WTC11 (cell line): Measurements from ENCODE around the gene ARID4B. TPM values are rescaled to one million over a fixed set of nuclear protein-coding genes. Genes with fewer than 3 reads are reported as not detected.

Experiments used
- ATAC-seq: fragments of 200-7000 bp; cut with Tn5 transposase; 2 replicates; pipeline ENCODE4 v1.10.0; 2021; ENCODE audit warnings: mild to moderate bottlenecking, moderate library complexity
- CTCF ChIA-PET: fragments of 300-600 bp; sonication (Branson Sonifier 250); formaldehyde crosslinking; loops from one replicate; lab custom pipeline; 2021; ENCODE audit warnings: antibody characterized with exemption; lab: Charles Lee
- POLR2A ChIA-PET: fragments of 350-600 bp; sonication (Branson Sonifier 250); formaldehyde crosslinking; loops from one replicate; lab custom pipeline; 2021; ENCODE audit warnings: antibody characterized with exemption; lab: Charles Lee
- DNase-seq: peaks from one replicate; pipeline ENCODE4 v3.0.0; 2021; ENCODE audit warnings: low spot score
- H3K27ac Mint-ChIP-seq: 2 replicates; pipeline ENCODE4 v1.8.0; 2021; ENCODE audit warnings: mixed read lengths
- H3K27me3 Mint-ChIP-seq: 2 replicates; pipeline ENCODE4 v1.8.0; 2021; ENCODE audit warnings: low read depth, mild to moderate bottlenecking, moderate library complexity, mixed read lengths
- H3K36me3 Mint-ChIP-seq: 2 replicates; pipeline ENCODE4 v1.8.0; 2021; ENCODE audit warnings: mixed read lengths
- H3K4me1 Mint-ChIP-seq: 2 replicates; pipeline ENCODE4 v1.8.0; 2022; ENCODE audit warnings: mixed read lengths
- H3K4me3 Mint-ChIP-seq: 2 replicates; pipeline ENCODE4 v1.8.0; 2021; ENCODE audit warnings: mild to moderate bottlenecking, moderate library complexity, mixed read lengths
- H3K9me3 Mint-ChIP-seq: 2 replicates; pipeline ENCODE4 v1.8.0; 2021; ENCODE audit warnings: mixed read lengths
- CREM ChIP-seq: sonication (generic); formaldehyde crosslinking; IDR thresholded peaks from 2 replicates; pipeline ENCODE4 v1.8.1; 2022; ENCODE audit warnings: mild to moderate bottlenecking, missing genetic modification reagents, moderate library complexity
- ETV6 ChIP-seq: sonication (generic); formaldehyde crosslinking; IDR thresholded peaks from 2 replicates; pipeline ENCODE4 v1.8.1; 2022; ENCODE audit warnings: mild to moderate bottlenecking, missing genetic modification reagents
- FOXP1 ChIP-seq: sonication (generic); formaldehyde crosslinking; IDR thresholded peaks from 2 replicates; pipeline ENCODE4 v1.8.0; 2022; ENCODE audit warnings: missing genetic modification reagents, mild to moderate bottlenecking, moderate library complexity, borderline replicate concordance
- GRHL2 ChIP-seq: fragments of 250-450 bp; sonication (Bioruptor Pico); IDR thresholded peaks from 2 replicates; pipeline ENCODE4 v1.8.0; 2022; ENCODE audit warnings: mild to moderate bottlenecking, moderate library complexity; ENCODE audit not compliant: insufficient replicate concordance, severe bottlenecking
- JUN ChIP-seq: sonication (generic); formaldehyde crosslinking; IDR thresholded peaks from 2 replicates; pipeline ENCODE4 v1.8.0; 2023; ENCODE audit warnings: mild to moderate bottlenecking, missing genetic modification reagents
- NFATC4 ChIP-seq: fragments of 250-450 bp; sonication (Bioruptor Pico); IDR thresholded peaks from 2 replicates; pipeline ENCODE4 v1.9.0; 2021; ENCODE audit warnings: mild to moderate bottlenecking
- NR1H2 ChIP-seq: sonication (generic); formaldehyde crosslinking; IDR thresholded peaks from 2 replicates; pipeline ENCODE4 v1.9.0; 2021; ENCODE audit warnings: mild to moderate bottlenecking, moderate library complexity, missing genetic modification reagents
- NR2C2 ChIP-seq: sonication (generic); formaldehyde crosslinking; IDR thresholded peaks from 2 replicates; pipeline ENCODE4 v1.8.0; 2022; ENCODE audit warnings: mild to moderate bottlenecking, missing genetic modification reagents
- RORB ChIP-seq: fragments of 250-450 bp; sonication (Bioruptor Pico); IDR thresholded peaks from 2 replicates; pipeline ENCODE4 v1.9.0; 2021; ENCODE audit warnings: mild to moderate bottlenecking
- SMAD4 ChIP-seq: sonication (generic); formaldehyde crosslinking; IDR thresholded peaks from 2 replicates; pipeline ENCODE4 v1.8.0; 2022; ENCODE audit warnings: mild to moderate bottlenecking, missing genetic modification reagents
- SOX15 ChIP-seq: fragments of 250-450 bp; sonication (Bioruptor Pico); IDR thresholded peaks from 2 replicates; pipeline ENCODE4 v1.9.0; 2021; ENCODE audit warnings: mild to moderate bottlenecking
- SP1 ChIP-seq: sonication (generic); formaldehyde crosslinking; conservative IDR thresholded peaks from 2 replicates; pipeline ENCODE4 v1.8.1; 2022; ENCODE audit warnings: missing genetic modification reagents
- ZNF232 ChIP-seq: sonication (generic); formaldehyde crosslinking; IDR thresholded peaks from 2 replicates; pipeline ENCODE4 v1.8.0; 2022; ENCODE audit warnings: mild to moderate bottlenecking, missing genetic modification reagents
- ZNF263 ChIP-seq: sonication (generic); formaldehyde crosslinking; IDR thresholded peaks from 2 replicates; pipeline ENCODE4 v1.8.1; 2022; ENCODE audit warnings: low read depth, mild to moderate bottlenecking, moderate library complexity, missing genetic modification reagents
- total RNA-seq: library from RNA; stranded (reverse); gene quantifications from 3 replicates; pipeline ENCODE4 v1.2.3, GENCODE V29; 2021
- TF ChIP-seq, protein P1 (sequence below): fragments of 250-450 bp; sonication (Bioruptor Pico); IDR thresholded peaks from 2 replicates; pipeline ENCODE4 v1.9.0; 2021; ENCODE audit warnings: mild to moderate bottlenecking
- TF ChIP-seq, protein P2 (sequence below): sonication (generic); formaldehyde crosslinking; conservative IDR thresholded peaks from 2 replicates; pipeline ENCODE4 v1.8.1; 2022; ENCODE audit warnings: mild to moderate bottlenecking, missing genetic modification reagents
- TF ChIP-seq, protein P3 (sequence below): sonication (generic); formaldehyde crosslinking; IDR thresholded peaks from 2 replicates; pipeline ENCODE4 v1.8.1; 2023; ENCODE audit warnings: mild to moderate bottlenecking, missing genetic modification reagents
- TF ChIP-seq, protein P4 (sequence below): sonication (generic); formaldehyde crosslinking; IDR thresholded peaks from 2 replicates; pipeline ENCODE4 v1.8.0; 2023; ENCODE audit warnings: missing genetic modification reagents
- TF ChIP-seq, protein P5 (sequence below): sonication (generic); formaldehyde crosslinking; IDR thresholded peaks from 2 replicates; pipeline ENCODE4 v1.8.1; 2023; ENCODE audit warnings: mild to moderate bottlenecking, missing genetic modification reagents, borderline replicate concordance
- TF ChIP-seq, protein P6 (sequence below): sonication (generic); formaldehyde crosslinking; IDR thresholded peaks from 2 replicates; pipeline ENCODE4 v1.8.1; 2022; ENCODE audit warnings: low read depth, mild to moderate bottlenecking, moderate library complexity, missing genetic modification reagents, borderline replicate concordance
- TF ChIP-seq, protein P7 (sequence below): sonication (generic); formaldehyde crosslinking; IDR thresholded peaks from 2 replicates; pipeline ENCODE4 v1.8.0; 2022; ENCODE audit warnings: missing genetic modification reagents

ARID4B gene
- total RNA-seq, 1 experiment from 2014 or later: 35.7 TPM

DNA sequence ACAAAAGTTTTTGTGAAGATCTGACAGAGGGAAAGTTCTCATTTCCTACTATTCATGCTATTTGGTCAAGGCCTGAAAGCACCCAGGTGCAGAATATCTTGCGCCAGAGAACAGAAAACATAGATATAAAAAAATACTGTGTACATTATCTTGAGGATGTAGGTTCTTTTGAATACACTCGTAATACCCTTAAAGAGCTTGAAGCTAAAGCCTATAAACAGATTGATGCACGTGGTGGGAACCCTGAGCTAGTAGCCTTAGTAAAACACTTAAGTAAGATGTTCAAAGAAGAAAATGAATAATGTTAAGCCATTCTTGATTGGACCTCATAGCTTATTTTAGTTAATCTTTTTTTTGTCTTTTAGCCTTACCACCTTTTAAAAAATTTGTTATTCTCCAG lies 14.5 kb upstream of the ARID4B start (continued):
- TF ChIP-seq NR2C2 (CRISPR knock-in tag): no peak
- TF ChIP-seq, protein P1, sequence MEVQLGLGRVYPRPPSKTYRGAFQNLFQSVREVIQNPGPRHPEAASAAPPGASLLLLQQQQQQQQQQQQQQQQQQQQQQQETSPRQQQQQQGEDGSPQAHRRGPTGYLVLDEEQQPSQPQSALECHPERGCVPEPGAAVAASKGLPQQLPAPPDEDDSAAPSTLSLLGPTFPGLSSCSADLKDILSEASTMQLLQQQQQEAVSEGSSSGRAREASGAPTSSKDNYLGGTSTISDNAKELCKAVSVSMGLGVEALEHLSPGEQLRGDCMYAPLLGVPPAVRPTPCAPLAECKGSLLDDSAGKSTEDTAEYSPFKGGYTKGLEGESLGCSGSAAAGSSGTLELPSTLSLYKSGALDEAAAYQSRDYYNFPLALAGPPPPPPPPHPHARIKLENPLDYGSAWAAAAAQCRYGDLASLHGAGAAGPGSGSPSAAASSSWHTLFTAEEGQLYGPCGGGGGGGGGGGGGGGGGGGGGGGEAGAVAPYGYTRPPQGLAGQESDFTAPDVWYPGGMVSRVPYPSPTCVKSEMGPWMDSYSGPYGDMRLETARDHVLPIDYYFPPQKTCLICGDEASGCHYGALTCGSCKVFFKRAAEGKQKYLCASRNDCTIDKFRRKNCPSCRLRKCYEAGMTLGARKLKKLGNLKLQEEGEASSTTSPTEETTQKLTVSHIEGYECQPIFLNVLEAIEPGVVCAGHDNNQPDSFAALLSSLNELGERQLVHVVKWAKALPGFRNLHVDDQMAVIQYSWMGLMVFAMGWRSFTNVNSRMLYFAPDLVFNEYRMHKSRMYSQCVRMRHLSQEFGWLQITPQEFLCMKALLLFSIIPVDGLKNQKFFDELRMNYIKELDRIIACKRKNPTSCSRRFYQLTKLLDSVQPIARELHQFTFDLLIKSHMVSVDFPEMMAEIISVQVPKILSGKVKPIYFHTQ: no peak
- TF ChIP-seq FOXP1 (CRISPR knock-in tag): no peak
- TF ChIP-seq, protein P2, sequence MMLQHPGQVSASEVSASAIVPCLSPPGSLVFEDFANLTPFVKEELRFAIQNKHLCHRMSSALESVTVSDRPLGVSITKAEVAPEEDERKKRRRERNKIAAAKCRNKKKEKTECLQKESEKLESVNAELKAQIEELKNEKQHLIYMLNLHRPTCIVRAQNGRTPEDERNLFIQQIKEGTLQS (CRISPR knock-in tag): no peak
- TF ChIP-seq NFATC4 (CRISPR knock-in tag): no peak
- TF ChIP-seq GRHL2 (CRISPR knock-in tag): no peak
- TF ChIP-seq, protein P3, sequence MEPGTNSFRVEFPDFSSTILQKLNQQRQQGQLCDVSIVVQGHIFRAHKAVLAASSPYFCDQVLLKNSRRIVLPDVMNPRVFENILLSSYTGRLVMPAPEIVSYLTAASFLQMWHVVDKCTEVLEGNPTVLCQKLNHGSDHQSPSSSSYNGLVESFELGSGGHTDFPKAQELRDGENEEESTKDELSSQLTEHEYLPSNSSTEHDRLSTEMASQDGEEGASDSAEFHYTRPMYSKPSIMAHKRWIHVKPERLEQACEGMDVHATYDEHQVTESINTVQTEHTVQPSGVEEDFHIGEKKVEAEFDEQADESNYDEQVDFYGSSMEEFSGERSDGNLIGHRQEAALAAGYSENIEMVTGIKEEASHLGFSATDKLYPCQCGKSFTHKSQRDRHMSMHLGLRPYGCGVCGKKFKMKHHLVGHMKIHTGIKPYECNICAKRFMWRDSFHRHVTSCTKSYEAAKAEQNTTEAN (CRISPR knock-in tag): no peak
- no peak for TF ChIP-seq SOX15 (CRISPR knock-in tag)
- no peak for TF ChIP-seq SP1 (CRISPR knock-in tag)

DNA sequence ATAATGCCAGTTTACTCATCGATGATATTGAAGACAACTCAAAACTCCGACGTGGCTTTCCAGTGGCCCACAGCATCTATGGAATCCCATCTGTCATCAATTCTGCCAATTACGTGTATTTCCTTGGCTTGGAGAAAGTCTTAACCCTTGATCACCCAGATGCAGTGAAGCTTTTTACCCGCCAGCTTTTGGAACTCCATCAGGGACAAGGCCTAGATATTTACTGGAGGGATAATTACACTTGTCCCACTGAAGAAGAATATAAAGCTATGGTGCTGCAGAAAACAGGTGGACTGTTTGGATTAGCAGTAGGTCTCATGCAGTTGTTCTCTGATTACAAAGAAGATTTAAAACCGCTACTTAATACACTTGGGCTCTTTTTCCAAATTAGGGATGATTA lies 14.1 kb upstream of the ARID4B start:
- no peak for ATAC-seq
- H3K9me3 Mint-ChIP-seq: no peaks in the 10 kb centered on the region
- ChIA-PET CTCF (no interaction called here), POLR2A (no interaction called here)
- no peaks in the 10 kb centered on the region for H3K27me3 Mint-ChIP-seq
- DNase-seq: no peak
- no peaks in the 10 kb centered on the region for H3K4me1 Mint-ChIP-seq
- no peak overlapping the region for H3K27ac Mint-ChIP-seq
- no peak overlapping the region for H3K4me3 Mint-ChIP-seq
- peaks cover 31% of the 10 kb centered on the region for H3K36me3 Mint-ChIP-seq
- TF ChIP-seq NR2C2 (CRISPR knock-in tag) (no peak), JUN (CRISPR knock-in tag) (no peak), RORB (CRISPR knock-in tag) (no peak), CREM (CRISPR knock-in tag) (no peak), ETV6 (CRISPR knock-in tag) (no peak), NR1H2 (CRISPR knock-in tag) (no peak), ZNF232 (CRISPR knock-in tag) (no peak), ZNF263 (CRISPR knock-in tag) (no peak), SMAD4 (CRISPR knock-in tag) (no peak)
- TF ChIP-seq, protein P4, sequence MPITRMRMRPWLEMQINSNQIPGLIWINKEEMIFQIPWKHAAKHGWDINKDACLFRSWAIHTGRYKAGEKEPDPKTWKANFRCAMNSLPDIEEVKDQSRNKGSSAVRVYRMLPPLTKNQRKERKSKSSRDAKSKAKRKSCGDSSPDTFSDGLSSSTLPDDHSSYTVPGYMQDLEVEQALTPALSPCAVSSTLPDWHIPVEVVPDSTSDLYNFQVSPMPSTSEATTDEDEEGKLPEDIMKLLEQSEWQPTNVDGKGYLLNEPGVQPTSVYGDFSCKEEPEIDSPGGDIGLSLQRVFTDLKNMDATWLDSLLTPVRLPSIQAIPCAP: no peak
- TF ChIP-seq, protein P5, sequence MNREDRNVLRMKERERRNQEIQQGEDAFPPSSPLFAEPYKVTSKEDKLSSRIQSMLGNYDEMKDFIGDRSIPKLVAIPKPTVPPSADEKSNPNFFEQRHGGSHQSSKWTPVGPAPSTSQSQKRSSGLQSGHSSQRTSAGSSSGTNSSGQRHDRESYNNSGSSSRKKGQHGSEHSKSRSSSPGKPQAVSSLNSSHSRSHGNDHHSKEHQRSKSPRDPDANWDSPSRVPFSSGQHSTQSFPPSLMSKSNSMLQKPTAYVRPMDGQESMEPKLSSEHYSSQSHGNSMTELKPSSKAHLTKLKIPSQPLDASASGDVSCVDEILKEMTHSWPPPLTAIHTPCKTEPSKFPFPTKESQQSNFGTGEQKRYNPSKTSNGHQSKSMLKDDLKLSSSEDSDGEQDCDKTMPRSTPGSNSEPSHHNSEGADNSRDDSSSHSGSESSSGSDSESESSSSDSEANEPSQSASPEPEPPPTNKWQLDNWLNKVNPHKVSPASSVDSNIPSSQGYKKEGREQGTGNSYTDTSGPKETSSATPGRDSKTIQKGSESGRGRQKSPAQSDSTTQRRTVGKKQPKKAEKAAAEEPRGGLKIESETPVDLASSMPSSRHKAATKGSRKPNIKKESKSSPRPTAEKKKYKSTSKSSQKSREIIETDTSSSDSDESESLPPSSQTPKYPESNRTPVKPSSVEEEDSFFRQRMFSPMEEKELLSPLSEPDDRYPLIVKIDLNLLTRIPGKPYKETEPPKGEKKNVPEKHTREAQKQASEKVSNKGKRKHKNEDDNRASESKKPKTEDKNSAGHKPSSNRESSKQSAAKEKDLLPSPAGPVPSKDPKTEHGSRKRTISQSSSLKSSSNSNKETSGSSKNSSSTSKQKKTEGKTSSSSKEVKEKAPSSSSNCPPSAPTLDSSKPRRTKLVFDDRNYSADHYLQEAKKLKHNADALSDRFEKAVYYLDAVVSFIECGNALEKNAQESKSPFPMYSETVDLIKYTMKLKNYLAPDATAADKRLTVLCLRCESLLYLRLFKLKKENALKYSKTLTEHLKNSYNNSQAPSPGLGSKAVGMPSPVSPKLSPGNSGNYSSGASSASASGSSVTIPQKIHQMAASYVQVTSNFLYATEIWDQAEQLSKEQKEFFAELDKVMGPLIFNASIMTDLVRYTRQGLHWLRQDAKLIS: no peak
- TF ChIP-seq, protein P6, sequence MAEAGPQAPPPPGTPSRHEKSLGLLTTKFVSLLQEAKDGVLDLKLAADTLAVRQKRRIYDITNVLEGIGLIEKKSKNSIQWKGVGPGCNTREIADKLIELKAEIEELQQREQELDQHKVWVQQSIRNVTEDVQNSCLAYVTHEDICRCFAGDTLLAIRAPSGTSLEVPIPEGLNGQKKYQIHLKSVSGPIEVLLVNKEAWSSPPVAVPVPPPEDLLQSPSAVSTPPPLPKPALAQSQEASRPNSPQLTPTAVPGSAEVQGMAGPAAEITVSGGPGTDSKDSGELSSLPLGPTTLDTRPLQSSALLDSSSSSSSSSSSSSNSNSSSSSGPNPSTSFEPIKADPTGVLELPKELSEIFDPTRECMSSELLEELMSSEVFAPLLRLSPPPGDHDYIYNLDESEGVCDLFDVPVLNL (CRISPR knock-in tag): no peak
- TF ChIP-seq, protein P2 (CRISPR knock-in tag): no peak
- TF ChIP-seq, protein P3 (CRISPR knock-in tag): no peak
- TF ChIP-seq, protein P7, sequence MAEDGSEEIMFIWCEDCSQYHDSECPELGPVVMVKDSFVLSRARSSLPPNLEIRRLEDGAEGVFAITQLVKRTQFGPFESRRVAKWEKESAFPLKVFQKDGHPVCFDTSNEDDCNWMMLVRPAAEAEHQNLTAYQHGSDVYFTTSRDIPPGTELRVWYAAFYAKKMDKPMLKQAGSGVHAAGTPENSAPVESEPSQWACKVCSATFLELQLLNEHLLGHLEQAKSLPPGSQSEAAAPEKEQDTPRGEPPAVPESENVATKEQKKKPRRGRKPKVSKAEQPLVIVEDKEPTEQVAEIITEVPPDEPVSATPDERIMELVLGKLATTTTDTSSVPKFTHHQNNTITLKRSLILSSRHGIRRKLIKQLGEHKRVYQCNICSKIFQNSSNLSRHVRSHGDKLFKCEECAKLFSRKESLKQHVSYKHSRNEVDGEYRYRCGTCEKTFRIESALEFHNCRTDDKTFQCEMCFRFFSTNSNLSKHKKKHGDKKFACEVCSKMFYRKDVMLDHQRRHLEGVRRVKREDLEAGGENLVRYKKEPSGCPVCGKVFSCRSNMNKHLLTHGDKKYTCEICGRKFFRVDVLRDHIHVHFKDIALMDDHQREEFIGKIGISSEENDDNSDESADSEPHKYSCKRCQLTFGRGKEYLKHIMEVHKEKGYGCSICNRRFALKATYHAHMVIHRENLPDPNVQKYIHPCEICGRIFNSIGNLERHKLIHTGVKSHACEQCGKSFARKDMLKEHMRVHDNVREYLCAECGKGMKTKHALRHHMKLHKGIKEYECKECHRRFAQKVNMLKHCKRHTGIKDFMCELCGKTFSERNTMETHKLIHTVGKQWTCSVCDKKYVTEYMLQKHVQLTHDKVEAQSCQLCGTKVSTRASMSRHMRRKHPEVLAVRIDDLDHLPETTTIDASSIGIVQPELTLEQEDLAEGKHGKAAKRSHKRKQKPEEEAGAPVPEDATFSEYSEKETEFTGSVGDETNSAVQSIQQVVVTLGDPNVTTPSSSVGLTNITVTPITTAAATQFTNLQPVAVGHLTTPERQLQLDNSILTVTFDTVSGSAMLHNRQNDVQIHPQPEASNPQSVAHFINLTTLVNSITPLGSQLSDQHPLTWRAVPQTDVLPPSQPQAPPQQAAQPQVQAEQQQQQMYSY (CRISPR knock-in tag): no peak
